TTC549 (cell line): ENCODE measurements around the gene BTG4.

ENCODE experiments used
- FAIRE-seq: peaks from 2 replicates; lab custom pipeline; 2012; peaks lifted over from hg19 to GRCh38; lab: Jason Lieb, UNC

BTG4 gene

DNA sequence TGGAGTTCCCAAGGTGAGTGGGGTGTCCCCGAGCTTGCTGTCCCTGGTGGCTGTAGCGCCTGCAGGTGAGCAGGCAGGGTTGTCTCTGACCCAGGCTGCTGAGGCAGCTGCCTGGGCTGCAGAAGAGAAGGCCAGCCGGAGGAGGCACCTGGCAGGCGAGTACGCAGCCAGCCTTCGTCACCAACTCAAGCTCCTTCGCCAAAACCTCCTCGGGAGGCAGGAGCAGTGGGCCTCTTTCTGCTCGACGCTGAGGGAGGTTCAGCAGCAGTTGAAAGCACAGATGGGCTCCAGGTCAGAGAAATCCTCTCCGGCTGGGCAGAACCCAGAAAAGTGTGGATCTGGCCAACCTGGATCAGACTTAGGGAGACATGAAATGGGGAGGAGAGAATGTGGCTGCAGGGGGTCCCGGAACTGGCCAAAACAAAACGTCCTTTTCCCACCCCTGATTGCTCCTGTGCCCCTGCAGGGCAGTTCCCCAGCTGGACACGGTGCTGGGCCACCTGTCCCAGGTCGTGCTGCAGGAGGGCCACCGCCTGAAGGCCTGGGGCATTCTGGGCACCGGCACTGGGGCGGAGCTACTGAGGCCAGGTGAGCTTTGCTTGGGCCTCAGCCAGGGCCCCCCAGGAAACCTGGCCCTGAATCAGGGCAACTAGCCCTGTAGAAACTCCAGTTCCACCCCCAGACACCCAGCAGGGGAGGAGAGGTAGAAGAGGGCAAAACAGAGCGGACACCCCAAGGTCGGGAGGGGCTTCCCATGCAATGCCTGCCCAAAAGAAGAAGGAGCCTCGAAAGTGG is 56.7 kb downstream of the BTG4 start:
- FAIRE-seq = no peak

DNA sequence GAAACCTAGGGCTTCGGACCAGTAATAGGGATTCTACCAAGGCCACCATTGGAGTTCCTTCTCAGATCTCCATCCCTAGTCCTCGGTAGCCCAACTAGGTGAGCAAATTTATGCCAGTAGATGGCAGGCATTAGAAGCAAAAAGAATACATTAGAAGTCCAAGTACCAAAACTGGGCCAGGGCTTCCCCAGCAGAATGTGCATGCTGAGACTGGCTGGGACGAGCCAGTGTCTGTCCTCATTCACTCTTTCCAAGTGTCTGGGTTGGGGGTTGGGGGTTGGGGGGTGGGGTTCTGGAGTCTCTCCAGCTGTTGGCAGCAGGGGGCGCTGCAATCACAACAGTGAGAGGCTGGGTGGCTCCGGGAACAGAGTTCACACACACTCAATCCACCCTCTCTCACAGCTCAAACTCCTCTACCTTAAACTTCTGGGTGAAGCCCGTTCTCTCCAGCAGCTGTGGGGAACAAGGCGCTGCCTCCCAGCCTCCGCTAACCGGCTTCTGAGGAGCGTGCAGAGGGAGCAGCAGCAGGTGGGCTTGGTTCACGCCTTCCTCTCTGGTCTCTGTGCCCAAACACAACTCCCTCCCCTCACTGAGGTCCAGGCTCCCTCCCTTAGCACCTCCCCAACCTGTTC is 57.5 kb downstream of the BTG4 start:
- FAIRE-seq = no peak

DNA sequence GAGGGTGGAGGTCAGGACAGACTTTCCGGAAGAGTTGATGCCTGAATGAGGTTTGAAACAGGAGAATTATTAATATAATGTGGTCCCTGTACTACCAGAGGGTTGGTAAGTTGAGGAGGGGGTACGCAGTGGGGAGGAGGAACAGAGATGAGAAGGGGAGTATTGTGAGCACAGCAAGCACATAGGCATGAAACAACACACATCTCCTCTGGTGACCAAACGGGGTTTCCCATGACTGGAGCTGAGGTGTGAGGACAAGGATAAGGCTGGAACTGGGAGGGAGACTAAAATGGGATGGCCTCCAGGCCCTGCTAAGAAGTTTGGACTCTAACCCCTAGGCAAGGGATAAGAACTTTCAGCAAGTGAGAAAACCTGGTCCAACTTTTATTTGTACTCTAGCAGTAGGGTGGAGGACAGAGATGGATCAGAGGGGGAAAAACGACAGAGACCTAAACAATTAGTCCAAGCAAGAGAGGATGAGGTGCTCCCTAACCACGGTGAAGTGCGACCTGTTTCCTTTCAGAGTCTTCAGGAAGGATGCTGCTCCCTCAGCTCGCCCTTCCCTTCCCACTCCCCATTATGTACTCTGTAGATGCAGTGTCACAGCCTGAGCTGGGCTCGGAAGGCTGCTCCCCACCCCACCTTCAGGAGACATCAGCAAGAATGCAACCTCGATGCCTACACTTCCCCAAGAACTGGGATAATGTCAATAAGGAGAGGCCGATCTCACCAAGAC is 59.2 kb downstream of the BTG4 start:
- FAIRE-seq = no peak

DNA sequence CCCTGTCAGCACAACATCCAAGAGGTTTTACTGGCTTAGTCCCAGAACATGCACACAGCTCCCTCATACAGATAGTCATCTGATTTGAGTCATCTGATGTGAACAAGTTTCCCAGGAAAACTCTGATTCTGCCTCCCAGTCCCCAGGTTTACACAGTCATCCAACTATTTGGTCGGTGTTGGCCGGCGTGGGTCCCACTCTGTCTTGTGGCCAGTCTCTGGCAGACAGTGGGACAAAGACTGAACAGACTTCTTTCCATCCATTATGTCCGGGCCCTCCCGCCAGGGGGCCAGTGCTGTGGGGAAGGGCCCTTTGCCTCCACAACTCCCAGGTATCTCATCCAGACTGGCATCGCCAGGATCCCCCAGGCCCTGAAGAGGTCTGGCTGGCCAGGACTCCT is 60.0 kb downstream of the BTG4 start:
- FAIRE-seq = no peak

DNA sequence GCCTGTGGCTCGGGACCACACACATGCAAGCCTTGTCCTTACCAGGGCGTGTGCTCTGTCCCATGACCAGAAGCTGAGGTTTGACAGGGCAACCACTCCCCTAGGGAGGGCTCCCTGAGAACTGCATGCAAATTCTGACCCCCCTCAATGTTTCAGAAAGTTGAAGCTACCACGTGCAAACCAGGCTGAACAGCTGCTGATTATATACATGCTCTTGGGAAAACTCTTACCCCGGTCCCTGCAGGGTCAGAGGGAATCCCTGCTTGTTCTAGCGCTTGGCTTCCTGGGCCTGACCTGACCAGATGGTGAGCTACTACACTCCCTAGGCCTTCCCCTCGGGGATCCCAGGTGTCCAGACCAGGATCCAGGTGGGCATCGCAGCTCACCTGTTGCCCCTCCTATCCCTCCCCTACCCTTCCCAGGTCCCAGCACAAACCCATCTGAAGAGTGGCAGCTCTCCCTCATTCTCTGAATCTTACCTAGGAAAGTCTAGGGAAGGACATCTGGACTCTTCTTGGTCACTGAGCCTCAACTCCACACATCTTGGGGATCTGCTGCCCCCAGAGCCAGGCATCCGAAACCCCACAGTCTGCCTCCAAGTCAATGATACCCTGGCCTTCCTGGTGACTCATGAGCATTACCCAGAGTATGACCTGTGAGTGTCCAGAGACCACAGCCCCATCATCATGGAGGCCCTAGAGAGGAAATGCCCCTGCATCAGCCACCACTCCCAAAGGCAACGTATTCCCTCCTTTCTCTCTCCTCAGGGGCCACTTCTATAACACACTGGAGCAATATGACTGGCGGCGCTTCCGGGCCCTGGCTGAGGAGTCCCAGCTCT is 61.5 kb downstream of the BTG4 start:
- no peak for FAIRE-seq

DNA sequence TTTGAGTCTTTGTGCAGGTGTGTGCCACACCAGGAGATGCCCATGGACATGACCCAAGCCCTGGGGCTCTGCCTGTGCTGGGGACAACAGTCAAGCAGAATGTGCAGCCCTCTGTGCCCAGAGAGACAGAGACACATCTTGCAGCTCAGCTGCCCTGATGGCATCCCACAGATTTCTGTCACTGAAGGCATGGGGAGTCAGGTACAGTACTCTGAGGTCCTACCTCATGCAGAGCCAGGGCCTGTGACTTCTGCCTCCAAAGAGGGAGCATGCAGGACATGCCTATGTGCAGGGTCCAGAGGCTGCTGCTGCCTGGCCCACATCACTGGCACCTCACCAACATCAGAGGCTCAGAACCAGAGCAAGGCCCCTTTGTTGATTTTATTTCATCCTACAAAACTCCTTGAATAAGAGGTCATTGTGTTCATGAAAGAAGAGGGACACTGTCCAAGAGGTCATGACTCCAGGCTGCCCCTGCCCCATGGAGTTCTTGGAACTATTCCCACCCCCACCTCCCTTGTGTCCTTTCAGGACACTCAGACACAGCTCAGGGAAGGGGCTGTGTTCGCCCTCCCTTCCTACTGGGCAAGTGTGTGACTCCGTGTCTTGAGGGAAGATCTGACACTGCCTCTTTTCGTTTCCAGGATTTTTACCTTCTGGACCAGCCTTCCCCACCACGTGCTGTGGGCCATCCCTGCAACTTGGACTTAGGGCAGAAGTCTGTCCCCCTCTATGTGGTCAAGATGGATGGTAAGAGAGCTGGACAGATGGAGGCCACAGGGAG is 62.3 kb downstream of the BTG4 start:
- FAIRE-seq = no peak

DNA sequence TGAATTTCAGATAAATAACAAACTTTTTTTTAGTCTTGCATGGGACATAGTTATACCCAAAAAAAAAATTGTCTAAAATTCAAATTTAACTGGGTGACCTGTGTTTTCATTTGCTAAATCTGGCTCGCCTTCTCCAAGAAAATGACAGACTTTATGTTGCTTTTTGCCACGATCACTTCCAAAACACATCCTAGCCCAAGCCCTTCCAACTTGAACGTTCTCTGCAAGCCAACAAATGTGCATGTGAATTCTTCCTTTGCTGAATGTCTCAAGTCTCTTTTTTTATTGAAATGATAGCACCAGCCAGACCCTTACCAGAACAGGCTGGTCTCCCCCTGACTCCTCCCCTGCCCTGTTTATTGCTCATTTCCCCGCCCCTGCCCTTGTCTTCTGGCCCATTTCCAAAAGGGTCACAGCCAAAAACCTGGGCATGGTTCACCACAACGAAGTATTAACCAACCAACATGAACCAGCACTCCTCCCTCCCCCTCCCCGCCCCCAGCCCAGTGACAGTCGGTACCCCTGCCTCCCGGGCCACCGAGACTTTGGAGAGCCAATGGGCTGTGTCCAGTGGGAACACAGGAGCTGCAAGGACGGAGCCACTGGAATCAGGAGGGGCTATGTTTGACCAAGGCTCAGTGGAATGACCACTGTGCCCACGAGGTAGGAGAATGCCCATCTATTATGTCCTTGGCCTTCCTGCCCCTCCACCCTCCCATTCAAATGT is 63.2 kb downstream of the BTG4 start:
- FAIRE-seq = no peak

DNA sequence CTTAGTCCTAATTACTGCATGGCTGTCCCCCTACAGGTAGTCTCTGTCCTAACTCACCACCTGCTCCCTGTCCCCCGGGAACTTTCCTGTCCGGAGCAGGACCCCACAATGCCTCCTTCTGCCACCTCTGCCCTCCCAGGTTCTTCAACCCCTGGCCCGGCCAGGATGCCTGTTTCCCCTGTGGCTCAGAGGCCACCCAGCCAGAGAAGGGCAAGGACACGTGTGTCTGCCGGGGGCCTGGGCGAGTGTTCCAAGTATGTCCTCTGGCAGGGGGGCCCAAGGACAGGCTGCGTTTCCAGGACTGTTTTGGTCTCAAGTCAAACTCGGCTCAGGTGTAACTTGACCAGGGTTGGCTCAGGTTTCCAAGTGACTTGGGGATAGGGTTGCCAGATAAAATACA is 63.8 kb downstream of the BTG4 start:
- no peak for FAIRE-seq

DNA sequence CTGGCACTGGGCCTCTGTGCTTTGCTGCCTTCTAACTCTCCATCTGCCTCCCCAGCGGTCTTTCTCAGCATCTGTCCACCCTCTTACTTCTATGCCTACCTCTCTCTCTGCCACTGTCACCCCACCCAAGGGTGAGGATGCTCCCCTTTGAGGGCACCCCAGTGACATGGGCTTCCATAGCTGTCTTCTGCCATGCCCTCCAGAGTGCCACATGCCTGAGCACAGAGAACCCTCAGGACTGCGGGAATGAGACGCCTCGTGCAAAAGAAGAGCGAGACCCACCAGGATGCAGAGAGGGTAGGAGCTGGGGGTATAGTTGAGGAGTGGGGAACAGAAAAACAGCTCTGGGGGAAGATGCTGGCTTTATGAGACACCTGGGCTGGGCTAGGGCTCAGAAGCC is 64.3 kb downstream of the BTG4 start:
- FAIRE-seq = no peak

DNA sequence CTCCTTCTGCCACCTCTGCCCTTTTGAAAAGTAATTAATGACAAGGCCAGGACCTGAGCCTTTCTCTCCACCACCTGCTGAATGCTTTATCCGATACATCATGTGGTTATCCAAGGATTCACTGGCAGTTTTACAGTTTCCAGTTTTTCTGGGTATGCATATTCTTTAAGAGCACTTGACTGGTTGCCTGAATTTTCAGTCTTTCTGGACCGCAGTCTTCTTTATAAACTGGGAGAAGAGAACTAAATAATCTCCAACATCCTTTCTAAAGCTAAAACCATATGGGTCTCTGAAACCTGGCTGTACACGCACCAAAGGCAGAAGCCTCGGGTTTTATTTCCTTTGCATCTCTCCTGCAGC is 65.1 kb downstream of the BTG4 start:
- no peak for FAIRE-seq

DNA sequence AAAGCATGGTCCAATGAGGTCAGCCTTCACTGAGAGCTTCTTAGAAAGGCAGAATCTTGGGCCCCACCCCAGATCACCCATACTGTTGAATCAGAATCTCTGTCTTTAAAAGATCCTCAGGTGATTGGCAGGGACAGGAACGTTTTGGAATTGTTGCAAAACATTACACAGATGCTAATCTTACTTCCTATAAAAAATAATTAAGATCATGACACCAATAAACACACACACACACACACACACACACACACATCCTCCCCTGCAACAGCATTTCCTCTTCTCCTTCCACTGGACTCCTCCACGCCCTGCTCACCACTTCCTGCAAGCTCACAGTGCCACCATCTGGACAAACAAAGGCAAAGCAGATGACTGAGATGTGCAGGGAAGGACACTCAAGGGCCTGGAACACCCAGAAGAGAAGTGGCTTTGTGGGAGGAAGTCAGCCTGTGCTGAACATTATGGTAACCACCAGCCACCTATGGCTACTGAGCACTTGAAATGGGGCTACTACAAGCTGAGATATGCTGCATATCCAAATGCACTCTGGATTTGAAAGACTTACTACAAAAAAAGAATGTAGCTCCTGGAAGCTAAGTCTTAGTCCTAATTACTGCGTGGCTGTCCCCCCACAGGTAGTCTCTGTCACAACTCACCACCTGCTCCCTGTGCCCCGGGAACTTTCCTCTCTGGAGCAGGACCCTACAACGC is 65.6 kb downstream of the BTG4 start:
- FAIRE-seq = peak; percentile 46

DNA sequence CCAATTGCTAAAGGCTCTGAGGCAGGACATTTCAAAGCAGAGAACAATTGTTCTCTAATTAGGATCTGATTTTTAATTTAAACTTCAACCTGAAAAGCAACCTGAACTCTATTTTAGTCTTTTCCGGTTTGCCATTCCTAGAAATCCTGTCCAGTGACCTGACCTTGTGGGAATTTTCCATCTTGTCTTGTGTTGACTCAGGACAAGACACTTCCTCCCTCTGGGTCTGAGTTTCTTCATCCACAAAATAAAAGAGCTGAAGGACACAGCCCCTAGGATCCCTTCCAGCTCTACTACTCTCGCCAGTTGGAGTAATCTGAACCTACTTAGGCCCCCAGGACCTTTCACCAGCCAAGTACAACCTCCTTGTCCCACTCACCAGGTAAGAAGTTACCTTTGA is 66.6 kb downstream of the BTG4 start:
- no peak for FAIRE-seq
